GM21390 (cell line): Measurements from ENCODE around the gene KCTD17.

Experiments
- ATAC-seq: cut with Tn5 transposase; IDR thresholded peaks from one replicate; pipeline ENCODE4 v1.9.1; 2021; ENCODE audit not compliant: unreplicated experiment

The KCTD17 gene

DNA sequence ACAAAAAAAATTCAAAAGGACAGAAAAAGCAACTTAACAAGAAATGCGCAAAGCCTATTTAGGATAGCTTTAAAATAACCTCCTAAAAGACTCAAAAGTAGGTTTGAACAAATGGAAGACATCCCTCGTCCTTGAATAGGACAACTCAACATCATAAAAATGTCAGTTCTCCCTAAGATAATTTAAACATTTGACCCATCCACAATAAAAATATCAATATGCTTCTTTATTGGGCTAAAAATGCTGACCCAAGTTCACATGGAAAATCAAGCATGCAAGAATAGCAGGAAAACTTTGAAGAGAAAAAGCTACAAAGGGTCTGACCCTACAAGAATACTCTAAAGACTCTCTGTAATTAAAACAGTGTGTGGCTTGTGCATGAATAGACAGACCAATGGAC is 12.1 kb upstream of the KCTD17 start:
- no peak for ATAC-seq

DNA sequence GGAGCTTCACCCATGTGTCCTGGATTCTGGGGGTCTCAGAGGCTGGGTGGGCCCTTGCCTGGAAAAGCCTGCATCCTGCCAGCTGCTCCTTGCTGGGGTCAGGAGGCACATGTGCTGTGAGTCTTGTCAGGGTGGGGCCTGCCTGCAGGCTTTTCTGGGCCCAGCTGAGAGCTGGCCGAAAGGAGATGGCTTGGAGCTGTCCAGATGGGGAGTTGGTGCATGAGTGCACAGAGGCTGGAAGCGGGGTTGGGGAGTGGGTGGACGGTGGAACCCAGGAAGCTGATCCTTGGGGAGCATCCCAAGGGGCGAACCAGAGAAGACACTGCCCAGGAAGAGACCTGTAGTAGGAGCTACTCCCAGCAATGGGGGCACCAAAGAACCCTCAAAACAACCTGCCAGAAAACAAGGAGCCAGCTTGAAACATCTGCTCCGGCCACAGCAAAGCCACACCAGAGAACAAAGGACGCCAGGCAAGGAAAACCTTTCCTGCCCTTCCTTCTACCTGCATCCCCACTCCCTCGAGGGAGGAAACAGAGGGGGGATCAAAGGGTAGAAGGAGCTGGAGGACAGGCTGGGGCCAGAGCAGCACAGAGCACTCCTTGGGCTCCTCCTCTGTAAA is 8.2 kb upstream of the KCTD17 start:
- no peak for ATAC-seq

DNA sequence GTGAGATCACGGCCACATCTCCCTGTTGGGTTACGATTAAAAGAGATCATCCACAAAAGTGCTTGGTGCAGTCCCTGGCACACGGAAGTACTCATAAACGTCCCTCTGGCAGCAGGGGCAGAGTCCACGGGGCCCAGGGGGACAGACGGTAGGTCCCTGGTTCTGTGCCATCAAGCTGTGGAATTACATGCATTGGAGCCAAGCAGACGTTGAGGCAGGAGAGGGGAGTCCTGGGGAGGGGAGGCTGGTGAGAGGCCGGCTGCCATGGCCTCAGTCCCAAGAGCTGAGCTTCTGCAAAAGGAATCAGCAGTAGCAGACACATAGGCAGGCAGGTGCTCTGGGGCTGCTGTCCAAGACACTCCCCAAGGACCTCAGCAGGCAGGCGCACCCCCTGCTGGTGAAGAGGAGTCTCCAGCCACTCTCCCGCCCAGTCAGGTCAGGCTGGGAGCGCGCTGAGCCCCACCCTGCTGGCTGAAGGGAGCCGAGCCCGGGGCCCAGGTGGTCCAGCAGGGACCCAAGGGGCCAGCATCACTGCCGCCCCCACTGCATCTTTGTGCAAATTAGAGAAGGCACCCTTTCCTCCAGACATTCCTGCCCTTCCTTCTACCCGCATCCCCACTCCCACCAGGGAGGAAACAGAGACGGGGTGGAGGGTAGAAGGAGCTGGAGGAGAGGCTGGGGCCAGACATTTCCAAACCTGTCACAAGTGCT is 7.6 kb upstream of the KCTD17 start:
- no peak for ATAC-seq

DNA sequence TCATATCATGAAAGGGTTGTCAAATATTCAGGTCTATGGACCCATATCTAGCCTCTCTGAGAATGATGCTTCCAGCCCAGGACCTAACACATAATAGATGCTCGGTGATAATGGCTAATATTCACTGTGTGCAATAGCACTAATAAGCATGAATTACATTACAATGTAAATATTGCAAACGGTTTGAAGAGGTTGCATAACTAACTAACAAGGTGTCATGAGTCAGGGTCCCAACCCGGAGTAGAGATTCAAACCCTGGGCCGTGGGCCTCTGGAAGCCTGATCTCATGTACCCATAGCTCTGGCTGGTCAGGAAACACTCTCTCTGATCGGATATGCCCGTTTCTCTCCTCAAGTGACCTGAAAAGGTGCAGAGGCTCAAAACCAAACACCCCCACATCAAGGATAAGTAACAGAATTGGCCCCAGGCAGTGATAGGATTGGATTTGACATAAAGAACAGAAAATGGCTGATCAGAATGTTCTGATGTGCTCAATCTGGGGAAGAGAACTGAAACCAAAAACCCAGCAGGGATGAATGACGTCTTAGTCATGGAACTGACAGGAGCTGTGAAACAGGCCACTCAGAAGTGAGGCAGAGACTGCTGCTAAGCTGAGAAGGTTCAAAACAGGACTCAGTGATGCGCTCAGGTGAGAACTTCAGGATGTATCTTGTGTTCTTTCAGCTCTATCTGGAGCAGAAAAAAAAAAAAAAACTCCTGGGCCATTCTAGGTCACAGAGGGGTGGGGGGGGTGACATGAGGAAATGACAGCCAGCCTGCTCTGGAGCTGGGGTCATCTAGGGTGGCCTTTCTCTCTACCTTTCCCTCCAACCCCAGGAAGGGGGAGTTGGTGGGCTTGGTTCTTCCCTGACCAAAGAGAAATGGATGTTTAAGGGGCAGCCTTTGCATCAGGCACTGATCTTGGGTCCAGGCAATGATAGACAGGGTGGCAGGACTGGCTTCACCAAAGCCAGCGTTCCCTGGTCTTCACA is 6.6 kb upstream of the KCTD17 start:
- ATAC-seq, result no peak

DNA sequence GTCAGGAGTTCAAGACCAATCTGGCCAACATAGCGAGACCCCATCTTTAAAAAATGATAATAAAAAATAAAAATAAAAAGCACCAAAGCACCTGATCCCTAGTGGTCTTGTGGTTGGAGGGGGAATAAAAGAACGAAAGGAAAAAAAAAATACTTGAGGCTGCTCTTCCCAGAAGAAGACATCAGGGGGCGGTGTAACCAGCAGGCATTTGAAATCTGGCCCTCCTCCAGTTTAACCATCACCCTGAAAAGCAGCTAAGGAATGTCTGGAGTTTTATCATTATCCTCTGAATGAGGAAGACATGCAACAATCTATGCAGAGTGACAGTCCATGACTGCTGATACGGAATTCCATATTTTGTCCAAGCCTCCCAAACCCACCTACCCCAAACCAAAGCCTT is 5.6 kb upstream of the KCTD17 start:
- no peak for ATAC-seq

DNA sequence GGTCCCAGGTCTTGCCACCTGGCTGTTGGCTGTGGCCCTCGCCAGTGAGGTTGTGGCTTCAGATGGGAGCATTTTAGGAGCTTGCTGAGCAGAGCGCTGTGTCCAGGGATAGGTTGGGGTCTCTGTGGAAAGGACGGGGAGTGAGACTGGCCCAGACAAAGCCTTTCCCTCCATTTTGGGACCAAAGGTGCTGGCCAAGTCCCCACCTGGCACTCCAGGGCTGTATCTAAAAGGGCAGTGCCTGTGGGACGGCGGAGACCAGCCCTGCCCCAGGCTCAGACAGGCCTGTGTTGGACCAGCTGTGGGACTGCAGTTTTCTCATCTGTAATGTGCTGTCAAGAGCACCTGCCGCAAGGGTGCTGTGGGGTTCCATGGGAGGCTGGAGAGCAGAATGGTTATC is 5.0 kb upstream of the KCTD17 start:
- ATAC-seq, result no peak

DNA sequence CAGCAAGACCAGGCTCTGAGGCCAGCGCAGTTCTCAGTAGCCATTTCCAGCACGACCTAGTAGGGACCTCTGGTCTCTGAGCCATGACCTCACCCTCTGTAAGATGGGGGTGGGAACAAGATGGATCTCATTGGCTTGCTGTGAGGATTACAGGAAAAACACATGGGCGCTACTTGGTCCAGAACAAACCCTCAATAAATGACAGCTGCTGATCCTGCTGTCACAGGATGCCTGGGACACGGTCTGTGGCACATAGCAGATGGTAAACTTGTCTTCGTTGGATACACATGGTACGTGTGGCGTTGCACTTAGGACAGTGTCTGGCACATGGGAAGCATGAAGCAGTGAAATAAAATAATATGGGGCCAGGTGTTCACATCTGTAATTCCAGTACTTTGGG is 4.5 kb upstream of the KCTD17 start:
- no peak for ATAC-seq

DNA sequence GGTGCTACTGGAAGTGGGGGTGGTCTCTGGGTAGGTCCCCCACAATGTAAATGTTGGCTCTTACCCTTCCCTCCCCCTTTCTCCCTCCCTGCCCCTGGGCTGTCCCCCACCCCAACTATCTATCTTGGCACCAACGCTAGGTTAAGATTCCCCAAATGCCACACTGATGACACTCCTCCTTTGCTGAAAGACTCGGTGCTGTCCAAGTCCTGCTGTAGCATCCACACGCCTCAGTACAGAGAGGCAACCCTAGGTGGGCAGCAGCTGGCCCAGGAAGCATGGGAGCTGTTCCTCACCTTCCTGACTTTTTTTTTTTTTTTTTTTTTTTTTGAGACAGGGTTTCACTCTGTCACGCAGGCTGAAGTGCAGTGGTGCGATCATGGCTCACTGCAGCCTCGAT is 3.4 kb upstream of the KCTD17 start:
- no peak for ATAC-seq

DNA sequence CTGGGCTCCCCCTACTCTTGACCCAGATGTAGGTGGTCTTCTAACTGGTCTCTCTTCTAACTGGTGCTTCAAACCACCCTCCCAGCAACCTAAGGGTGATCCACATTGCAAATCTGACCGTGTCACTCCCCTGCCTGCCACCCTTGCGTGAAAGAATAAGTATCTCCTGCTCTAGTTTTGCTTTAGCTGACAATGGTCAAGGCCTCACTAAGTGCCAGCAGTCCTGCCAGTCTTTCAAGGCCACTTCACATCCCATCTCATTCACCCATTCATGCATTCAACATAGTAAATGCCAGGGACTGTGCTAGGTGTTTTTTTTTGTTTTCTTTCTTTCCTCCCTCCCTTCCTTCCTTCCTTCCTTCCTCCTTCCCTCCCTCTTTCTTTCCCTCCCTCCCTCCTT is 2.3 kb upstream of the KCTD17 start:
- ATAC-seq, result no peak

DNA sequence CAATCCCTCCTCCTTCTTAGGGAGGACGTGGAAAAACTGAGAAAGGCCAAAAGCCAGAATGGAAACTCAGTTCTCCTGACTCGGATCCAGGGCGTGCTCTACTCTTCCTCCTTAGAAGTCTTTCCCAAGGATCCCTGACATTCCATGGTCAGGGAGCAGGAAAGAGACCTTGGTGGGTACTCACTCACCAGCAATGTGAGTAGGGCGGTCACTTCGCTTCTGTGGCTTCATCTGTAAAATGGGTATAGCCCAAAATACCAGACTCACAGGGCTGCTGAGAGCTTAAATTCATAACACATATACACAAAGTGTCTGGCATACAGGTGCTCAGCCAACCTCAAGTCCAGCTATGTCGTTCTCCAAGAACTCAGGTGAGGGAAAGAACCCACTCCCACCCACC is 629 bp upstream of the KCTD17 start:
- no peak for ATAC-seq

DNA sequence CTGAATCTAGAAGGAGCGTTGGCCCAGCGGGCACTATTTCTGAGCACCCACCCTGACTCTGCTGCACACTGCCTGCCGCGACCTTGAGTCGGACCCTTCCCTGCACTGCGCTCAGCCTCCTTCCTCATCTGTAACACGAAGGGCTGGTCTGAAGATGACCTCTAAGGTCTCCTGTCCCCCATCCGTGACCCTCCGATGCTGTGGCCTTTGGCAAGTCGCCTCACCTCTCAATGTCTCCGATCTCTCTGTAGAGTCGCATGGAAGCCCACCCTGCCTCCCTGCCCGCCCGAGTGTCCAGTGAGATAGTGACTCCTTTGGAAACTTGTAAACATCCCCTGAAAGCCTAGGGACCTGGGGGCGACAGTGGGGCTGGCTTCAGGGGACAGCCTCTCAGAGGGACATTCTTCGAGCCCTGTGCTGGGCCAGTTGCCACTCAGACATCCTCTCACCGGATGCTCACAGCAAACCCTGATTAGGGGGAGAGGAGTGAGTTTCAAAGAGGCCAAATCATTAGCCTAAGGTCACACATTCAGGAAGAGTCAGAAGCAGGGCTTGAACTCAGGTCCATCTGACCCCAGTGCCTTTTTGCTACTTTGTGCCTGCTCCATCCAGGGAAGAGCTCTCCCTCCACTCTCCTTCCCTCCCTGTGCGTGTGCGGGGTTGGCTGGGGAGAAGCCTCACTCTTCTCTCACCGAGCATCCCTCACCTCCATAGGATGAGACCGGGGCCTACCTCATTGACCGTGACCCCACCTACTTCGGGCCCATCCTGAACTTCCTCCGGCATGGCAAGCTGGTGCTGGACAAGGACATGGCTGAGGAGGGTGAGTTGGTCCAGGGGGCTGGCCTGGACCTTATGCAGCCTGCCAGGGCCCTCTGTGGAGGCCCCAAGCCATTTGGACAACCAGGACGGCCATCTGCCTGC is 1.1 kb downstream of the KCTD17 start:
- ATAC-seq, result no peak

DNA sequence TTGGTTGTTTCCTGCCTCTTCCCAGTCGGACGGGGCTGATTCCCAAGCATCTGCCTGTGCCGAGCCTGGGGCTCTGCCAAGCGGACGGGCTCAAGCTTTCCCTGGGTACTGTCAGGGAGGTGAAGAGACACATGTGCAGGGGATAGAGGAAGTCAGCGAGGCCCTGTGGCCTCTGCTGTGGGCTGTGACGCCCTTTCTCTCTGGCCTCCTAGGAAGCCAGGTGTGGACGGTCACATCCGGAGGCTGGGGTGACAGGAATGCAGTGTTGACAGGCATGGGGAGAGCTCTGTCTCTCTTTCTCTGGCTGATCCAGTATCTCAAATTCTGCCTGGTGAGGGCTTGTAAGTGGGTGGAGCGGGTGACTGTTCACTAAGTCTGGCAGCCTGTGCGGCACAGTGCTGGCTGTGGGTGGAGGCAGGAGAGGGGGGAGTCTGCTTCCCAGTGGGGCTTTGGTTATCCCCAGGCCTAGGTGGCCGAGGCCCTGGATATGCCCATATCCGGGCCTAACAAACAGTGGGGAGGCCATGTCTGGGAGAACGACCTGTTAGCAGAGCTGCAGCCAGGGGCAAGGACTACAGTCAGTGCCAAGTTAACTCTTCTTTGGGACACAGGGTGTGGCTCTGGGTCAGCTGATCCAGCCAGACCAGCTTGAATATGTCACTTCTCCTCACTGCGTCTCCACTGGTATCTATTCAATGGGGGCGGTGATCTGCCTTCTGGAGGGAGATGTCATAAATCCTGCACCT is 1.9 kb downstream of the KCTD17 start:
- no peak for ATAC-seq

DNA sequence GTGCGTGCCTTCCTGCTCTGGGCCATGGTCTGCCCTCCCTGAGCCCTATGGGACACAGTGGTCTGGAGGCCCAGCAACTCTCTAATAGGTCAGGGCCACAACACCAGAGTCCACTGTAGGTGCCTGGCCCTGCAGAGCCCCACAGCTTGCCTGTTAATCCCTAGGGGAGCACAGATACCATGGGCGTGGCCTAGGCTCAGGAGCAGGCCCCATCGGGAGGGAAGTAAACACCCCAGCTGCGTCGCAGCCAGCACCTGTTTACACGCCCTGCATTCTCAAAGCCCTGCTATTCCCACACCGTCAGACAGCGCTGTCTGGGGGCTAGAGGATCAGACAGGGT is 2.5 kb downstream of the KCTD17 start:
- no peak for ATAC-seq

DNA sequence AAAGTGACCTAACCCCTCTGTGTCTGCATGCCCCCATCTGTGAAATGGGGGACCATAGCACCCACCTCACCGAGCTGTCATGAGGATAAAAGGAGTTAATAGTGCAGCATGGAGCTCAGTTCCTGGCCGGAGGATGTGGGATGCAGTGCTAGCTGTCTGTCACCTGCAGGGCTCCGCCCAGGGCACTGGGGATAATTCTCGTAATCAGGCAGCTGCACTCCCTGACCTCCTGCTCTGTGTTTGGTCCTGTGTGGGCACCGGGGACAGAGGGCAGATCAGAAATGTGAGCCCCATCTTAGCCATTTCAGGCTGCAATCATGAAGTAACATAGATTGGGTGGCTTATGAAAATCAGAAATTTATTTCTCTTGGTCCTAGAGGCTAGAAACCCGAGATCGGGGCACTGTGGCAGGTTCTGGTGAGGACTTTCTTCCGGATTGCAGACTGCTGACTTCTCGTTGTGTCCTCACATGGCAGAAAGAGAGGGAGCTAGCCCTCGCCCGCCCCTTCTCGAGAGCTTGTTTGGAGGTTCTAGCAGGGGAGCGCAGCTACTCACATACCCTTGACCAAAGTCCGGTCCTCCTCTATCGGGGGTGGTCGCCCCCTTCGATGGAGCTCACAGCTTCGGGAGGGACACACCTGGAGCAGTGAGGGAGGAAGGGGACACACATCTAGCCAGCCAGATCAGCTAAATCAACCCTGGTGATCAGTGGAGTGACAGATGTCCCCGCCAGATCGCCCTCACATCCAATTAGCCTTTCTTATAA is 3.2 kb downstream of the KCTD17 start:
- no peak for ATAC-seq

DNA sequence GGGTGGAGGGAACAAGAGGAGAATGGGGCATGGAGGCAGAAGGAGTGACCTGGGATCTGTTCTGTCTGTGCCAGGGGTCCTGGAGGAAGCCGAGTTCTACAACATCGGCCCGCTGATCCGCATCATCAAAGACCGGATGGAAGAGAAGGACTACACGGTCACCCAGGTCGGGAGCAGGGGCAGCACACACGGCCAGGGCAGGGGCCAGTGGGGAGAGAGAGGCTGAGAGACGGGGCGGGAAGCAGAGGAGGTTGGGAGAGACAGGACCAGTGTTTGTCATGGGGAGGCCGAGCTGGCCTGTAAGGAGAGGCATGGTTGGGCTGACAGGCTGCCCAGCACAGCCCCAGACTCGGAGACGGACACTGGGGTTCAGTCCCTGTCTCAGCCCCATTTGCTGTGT is 4.7 kb downstream of the KCTD17 start:
- no peak for ATAC-seq

DNA sequence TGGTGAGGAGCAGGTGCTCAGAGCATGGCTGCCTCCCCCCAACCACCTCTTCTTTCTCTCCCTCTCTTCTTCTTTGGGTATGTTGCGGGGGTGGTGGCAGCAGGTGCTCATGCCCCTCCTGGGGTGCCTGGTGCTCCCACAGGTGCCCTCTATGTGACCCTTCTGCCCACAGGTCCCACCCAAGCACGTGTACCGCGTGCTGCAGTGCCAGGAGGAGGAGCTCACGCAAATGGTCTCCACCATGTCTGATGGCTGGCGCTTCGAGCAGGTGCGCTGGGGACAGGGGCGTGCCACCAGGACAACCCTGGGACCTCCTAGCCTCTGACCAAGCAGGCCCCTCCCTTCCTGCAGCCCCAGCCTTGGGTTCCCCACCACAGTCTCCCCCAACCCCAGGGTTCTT is 5.7 kb downstream of the KCTD17 start:
- ATAC-seq, result no peak

DNA sequence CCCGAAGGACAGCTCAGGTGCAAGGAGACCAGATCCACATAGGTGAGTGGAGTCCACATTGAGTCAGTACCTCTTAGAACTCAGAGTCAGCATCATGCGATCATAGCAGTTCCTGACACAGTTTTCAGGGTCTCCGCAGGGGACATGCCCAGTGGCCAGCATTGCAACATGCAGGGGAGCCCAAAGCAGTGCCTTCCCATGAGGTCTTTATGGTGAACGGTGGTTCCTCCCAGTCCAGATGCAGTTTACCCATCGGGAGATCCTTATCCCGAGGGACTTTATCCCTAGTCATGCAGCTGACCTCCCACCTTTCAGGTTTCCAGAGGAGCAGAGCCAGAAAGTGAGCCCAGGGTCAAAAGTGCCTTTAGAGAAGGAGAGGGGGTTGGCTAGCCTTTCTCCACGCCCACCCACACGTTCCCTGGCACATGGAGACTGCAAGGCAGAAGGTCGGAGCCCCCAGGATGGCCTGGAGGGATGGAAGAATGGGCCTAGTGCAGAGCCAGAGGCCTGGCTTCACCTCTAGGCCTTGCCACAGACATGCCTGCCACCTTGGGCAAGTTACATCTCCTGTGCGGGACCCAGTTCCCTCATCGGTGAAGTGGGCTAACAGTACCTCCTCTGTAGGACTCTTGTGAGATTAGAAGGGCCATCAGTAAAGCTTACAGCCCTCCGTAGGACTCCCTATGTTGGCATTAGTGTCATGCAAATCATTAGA is 6.4 kb downstream of the KCTD17 start:
- no peak for ATAC-seq

DNA sequence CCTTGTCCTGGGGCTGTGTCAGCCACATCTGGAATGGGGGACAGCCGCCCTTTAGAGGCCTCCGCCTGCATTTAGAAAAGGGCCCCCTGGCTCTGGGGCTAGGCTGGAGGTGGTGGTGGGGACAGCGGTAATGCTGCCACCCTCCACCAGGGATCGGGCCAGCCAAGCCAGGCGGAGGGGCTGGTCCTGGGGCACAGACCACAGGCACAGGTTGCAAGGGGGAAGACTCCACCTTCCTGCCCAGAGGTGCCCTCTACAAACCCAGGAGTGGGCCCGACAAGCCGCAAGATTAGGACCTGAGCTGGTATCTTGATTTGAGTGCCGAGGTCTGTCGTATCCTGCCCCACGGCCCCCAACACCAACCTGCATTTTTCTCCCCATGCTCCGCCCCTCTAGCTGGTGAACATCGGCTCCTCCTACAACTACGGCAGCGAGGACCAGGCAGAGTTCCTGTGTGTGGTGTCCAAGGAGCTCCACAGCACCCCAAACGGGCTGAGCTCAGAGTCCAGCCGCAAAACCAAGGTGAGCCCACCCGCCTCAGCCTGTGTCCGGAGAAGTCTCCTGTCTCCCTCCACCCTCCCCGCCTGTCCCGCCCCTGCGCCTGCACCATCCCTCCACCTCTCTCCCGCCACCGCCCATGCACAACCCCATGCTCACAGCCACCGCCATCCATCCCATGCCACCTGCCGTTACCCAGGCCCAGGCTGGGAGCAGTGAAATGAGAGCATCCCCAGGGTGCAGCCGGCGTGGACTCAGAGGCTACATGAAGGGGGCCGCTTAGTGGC is 7.6 kb downstream of the KCTD17 start:
- ATAC-seq, result no peak
